HTERT RPE-1 (cell line): ENCODE data around the gene TMTC4.
"Not testable (repeated sequence)": the region's sequence is repeated elsewhere in the genome, so short reads cannot be mapped to it uniquely, and the experiment has no call there.

Source experiments
- in situ Hi-C: fragments of 300-500 bp; cut with MboI; formaldehyde crosslinking; loops from 4 replicates; pipeline ENCODE4 v1.14.3; 2020; ENCODE audit warnings: low sequenced_read_pairs

The TMTC4 gene, protein sequence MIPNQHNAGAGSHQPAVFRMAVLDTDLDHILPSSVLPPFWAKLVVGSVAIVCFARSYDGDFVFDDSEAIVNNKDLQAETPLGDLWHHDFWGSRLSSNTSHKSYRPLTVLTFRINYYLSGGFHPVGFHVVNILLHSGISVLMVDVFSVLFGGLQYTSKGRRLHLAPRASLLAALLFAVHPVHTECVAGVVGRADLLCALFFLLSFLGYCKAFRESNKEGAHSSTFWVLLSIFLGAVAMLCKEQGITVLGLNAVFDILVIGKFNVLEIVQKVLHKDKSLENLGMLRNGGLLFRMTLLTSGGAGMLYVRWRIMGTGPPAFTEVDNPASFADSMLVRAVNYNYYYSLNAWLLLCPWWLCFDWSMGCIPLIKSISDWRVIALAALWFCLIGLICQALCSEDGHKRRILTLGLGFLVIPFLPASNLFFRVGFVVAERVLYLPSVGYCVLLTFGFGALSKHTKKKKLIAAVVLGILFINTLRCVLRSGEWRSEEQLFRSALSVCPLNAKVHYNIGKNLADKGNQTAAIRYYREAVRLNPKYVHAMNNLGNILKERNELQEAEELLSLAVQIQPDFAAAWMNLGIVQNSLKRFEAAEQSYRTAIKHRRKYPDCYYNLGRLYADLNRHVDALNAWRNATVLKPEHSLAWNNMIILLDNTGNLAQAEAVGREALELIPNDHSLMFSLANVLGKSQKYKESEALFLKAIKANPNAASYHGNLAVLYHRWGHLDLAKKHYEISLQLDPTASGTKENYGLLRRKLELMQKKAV

DNA sequence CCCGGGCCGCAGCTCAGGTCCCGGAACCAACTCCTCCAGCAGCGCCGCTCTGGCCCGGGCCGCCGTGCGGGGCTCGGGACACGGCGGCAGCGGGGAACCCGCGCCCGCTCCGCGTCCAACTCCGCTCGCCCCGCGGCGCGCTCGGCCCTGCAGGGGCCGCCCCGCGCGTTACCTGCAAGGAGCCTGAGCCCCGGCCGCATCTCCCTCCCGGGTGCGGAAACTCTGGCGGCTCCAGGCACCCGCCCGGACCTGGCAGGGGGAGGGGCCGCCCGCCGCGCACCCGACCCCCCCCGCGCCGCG lies at the start of gene TMTC4:
Gene TMTC4 (minus strand): TSS at position 224 of the 300 bp plus-strand sequence. CDS start 4,433 bp downstream, outside the sequence.
- in situ Hi-C loops = no loop called here

DNA sequence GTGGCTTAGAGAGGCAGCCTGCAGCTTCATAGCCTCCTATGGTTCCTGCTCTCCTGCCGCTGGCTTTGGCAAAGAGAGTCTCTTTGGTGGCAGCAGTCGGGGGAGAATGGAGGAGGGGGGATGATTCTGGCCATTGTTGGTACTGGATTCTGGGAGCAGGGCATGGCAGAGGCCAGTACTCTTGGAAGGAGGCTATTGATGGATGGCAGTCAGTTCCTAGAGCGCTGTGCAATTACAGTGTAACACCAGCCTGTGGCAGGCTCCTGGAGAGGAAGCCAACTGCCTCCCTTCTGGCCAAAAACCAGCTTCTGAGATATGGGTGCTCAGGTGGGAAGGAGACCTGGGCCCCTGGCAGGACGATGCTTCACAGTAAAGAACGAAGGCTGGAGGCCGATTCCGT lies 47.9 kb upstream of the TMTC4 start:
- in situ Hi-C loops = no loop called here

DNA sequence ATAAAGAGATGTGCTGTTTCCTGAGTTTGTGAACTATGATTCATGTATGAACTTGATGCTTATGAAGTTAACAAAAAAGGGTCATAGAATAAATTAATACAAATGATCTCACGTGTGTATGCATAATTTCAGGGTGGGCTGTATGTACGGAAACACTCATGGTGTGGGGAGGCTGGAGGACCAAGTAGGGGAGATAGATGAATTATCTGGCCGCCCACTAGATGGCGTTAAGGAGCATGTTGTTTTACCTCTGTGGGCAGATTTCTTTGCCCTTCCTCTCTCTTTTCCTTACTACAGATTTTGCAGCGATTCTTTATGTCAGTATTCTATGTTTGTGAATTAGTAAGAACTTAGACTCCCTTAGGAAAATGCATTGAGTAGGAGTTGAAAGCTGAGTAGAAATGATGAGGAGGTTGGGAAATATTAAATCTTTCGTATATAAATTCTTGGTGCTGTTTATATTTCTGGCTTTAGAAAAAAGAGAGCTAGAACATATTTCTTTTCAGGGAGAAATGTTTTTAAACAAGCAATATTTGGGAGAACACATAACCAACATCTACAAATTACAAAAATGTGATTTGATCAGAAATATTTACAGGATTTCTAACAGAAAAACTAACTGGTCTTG lies 47.4 kb upstream of the TMTC4 start:
- in situ Hi-C loops = no loop called here

DNA sequence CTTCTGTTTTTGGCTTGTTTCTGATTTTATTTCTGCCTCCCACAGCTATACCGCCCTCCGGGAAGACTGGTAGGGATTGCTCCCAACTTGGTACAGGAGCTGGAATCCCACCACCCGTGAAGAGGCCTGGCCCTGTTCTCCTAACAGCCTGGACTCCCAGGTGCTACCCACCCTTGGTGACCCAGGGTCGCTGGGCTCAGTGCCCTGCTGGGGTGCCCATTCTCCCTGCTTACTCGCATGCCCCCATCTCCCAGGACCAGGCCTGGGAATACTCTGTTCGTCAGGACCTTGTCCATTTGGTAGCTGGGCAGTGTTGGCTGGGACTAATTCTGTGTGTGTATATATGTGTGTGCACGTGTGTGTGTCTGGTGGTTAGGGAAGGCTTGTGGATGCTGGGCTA lies 41.0 kb upstream of the TMTC4 start:
- in situ Hi-C loops = no loop called here

DNA sequence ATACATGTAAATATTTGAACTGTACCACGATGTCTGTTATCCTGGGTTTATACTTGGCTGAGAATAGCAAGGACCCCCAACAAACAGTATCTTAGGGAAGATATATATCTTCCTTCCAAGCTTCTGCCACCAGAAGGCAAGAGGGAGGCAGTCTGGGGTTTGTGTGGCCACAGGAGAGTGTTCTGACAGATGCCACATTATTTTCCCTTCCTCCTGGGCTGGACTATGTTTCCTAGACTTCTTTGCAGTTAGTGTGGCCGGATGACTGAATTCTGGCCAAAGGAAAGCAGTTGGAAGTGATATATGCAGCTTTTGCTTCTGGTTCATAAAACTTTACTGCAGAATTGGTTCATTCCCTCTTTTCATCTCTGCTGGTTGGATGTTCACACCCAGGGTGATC lies 39.9 kb upstream of the TMTC4 start:
- in situ Hi-C loops = no loop called here

DNA sequence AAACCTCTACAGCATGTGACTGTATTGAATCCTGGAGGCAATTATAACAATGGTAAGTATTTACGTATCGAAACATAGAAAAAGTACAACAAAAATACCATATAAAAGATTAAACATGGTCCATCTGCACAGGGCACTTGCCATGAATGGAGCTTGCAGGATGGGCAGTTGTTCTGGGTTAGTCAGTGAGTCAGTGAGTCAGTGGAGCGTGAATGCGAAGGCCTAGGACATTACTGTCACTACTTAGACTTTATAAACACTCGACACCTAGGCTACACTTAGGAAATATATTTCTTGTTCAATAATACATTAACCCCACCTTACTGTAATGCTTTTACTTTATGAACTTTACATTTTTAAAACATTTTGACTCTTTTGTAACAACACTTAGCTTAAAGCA lies 35.6 kb upstream of the TMTC4 start:
- in situ Hi-C loops = no loop called here

DNA sequence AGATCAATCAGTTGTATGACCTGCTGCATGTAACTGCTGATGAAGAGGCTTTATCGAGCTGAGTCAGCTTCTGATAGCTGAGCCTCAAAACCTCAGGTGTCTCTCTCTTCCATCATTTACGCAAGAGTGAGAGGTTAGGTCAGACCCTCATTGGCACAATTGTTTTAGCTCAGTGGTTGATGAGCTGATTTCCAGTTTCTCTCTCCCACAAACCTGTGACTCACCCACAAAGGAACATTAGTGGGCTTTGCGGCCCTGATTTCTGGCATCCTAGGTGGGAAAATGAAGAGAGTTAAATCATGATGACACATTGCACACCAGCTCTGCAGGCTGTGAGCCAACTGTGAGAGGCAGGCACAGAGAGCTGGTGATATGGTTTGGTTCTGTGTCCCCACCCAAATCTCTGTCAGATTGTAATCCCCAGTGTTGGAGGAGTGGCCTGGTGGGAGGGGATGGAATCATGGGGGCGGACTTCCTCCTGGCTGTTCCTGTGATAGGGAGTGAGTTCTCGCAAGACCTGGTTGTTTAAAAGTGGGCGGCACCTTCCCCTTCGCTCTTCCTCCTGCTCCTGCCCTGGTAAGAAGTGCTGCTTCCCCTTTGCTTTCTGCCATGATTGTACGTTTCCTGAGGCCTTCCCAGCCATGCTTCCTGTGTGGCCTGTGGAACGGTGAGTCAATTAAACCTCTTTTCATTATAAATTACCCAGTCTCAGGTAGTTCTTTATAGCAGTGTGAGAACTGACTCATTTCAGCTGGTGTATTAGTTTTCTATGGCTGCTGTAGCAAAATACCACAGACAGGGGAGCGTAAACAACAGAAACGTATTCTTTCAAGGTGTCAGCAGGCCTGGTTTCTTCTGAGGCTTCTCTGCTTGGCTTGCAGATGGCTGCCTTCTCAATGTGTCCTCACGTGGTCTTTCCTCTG lies 33.5 kb upstream of the TMTC4 start:
- in situ Hi-C loops = no loop called here

DNA sequence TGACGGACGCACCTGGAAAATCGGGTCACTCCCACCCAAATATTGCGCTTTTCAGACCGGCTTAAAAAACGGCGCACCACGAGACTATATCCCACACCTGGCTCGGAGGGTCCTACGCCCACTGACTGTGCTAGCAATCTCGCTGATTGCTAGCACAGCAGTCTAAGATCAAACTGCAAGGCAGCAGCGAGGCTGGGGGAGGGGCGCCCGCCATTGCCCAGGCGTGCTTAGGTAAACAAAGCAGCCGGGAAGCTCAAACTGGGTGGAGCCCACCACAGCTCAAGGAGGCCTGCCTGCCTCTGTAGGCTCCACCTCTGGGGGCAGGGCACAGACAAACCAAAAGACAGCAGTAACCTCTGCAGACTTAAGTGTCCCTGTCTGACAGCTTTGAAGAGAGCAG lies 23.7 kb upstream of the TMTC4 start:
- in situ Hi-C loops = not testable (repeated sequence)

DNA sequence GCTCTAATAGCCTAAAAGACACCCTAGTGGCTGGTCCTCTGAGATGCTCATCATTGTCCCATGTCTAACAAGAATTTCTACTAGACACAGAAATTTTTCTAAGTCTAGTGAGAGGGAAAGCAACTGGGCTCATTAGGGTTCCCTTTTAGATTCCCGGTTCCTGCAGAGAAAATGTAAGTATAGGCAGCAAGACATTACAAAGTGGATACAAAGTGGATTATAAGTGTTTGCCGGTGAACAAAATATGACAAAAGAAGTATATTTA lies 20.8 kb upstream of the TMTC4 start:
- in situ Hi-C loops = no loop called here

DNA sequence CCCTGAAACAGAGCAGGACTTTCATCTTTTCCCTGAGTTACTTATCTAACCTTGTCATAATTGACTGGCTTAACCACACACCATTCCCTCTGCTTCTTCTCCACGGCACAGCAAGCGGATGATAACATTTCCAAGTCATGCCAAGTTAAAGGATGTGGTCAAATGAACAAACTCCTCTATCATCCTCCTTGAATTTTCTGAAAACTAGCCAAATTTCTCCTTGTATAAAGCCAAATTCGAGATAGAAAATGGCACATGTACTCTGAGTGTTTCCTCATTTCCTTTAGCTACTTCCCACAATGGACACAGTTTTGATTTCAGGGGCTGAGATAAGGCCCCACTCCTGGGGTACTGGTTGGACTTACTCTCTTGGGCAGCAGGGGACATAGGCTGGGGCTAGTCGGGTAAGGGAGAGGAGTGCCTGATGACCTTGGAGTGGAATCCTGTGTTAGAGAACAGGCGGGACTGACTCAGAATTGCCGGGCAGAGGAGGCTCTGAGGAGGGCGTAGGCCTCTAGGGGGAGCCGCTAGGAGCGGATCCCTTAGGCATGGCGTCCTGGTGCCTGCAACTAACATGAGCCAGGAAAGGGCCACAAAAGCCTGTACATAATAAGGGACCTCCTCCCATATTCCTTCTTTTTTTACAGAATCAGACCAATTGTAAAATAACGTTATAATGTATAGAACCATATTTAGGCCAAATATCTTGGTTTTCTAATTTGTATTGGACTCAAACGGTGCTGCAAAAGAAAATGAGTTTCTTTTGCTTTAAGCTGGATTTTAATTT lies 20.3 kb upstream of the TMTC4 start:
- in situ Hi-C loops = no loop called here

DNA sequence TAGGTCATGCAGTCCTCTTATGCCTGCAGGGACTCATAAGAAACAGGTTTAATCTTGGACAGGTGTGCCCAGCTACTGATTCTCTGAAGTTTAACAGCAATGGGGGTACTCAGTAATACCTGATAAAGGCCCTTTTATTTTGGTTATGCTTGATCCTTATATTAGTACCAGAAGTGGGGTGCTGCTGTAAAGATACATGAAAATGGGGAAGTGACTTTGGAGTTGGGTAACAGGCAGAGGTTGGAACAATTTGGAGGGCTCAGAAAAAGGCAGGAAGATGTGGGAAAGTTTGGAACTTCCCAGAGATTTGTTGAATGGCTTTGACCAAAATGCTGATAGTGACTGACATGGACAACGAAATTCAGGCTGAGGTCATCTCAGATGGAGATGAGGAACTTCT lies 14.6 kb upstream of the TMTC4 start:
- in situ Hi-C loops = no loop called here

DNA sequence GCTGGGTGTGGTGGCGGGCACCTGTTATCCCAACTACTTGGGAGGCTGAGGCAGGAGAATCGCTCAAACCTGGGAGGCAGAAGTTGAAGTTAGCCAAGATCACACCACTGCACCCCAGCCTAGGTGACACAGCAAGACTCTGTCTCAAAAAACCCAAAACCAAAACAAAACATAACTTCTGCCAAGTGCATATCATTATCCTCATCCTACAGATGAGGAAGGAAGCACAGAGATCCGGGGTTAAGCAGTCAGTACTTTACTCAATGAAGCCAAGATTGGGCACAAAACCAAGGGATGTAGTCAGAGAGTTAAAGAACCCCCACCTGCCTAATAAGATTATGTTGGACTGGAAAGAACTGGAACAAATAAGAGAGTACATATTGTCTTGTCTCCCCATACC lies 5.5 kb upstream of the TMTC4 start:
- in situ Hi-C loops = no loop called here

DNA sequence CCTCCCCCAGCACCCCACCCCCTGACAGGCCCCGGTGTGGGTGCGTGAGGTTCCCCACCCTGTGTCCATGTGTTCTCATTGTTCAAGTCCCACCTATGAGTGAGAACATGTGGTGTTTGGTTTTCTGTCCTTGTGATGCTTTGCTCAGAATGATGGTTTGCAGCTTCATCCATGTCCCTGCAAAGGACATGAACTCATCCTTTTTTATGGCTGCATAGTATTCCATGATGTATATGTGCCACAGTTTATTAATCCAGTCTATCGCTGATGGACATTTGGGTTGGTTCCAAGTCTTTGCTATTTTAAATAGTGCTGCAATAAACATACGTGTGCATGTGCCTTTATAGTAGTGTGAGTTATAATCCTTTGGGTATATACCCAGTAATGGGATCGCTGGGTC lies 2.5 kb upstream of the TMTC4 start:
- in situ Hi-C loops = not testable (repeated sequence)

DNA sequence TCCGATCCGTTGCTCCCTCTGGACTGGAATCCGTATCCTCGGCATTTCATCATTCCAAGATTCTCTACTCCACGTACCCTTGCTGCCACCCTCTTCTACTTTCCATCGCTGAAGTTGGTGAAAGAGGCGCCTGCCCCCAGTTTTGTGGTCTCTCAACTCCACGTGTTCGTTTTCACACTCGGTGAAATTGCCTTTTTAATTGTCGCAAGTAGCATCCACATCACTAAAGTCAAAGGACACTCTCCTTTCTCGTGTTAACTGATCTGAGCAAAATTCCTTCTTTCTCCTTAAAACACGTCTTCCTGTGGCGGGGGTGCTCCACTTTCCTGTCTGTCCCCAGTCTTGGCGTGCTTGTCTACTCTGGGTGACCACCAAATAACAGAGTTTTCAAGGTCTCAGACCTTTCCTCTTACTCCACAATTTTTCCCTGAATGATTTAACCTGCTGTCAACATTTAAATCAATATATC lies 1.1 kb upstream of the TMTC4 start:
- in situ Hi-C loops = no loop called here

DNA sequence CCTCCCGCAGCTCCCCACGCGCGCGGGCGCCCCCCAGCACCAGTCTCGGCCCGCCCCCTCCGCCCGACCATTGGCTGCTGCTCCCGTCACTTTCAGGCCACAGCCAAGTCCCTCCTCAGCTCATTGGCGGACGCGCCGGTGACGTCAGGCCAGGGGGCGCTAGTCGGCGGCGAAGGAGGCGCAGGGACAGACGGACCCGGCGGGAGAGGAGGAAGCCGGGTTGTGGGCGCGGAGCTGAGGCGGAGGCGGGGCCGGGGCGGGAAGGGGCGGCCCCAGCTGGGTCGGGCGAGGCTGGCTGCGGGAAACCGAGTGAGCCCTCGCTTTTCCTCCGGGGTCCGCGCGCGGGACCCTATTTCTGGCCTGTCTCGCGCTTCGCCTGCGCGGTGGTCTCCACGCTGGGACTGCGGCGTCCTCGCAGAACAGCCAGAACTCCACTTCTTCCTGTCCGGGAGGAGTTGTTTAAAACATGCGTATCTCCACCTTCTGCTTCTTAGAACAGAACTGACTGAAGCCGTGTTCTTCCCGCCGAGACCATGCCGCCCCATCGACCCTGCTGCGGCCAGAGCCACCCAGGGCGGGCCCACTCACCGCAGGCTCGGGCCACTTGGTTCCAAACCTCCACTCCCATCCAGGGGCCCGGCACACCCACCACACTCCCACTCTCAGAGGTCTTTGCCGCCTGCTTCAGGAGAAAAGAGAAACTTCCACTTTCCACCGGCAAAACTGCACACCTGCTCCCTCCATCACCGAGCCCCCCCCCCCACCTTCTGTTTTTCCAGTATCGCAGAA lies 471 bp upstream of the TMTC4 start:
- in situ Hi-C loops = no loop called here

DNA sequence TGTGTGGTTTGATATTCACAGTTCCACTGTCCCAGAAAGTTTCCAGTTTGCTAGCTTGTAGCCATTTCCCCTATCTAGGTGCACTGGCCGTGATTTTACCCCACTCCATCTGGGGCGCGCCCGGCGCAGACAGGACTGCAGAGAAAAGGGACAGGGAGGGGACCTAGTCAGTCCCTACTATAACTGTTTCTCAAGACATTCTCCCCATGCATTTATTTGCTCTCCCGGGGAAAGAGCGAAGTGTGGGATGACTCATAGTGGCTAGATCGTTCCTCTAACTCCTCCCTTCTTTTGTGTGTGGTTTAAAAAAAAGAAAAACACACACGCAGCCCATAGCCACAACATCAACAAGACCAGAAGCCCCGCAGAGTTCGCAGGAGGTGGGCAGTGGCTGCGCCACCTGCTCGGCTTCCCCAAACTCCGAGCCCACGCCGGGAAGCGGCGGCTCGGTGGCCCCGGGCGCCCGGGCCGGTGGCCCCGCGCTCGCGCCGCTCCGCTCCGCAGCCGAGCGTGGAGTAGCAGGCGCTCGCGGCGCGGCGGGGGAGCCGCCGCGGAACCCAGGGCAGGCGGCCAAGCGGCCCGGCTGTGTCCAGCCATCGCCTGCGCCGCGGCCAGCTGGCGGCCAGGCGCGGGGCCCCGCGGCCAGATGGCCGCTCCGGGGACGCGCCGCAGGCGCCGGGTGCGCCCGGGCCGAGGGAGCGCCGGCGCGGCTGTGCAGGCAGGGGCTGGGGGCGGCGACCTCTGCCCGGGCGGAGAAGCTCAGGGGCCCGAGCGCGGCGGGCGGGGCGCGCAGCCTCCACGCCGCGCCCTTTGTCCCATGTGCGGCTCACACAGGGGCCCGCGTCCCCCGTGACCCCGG lies 653 bp downstream of the TMTC4 start:
- in situ Hi-C loops = no loop called here

DNA sequence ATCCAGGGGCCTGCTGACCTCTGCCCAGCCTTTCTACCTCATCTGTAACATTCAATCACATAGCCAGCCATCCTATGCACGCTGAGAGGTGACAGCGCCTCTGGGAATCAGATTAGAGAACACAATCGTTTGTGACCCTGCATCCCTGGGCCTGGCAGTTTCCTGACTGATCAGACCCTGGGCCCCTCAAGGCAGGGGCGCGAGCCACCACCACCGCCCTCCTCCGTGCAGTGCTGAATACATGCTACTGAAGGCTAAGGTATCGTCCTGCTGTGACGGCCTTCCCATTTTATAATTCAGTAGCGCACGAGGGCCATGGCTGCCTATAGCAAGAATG lies 1.3 kb downstream of the TMTC4 start:
- in situ Hi-C loops = no loop called here

DNA sequence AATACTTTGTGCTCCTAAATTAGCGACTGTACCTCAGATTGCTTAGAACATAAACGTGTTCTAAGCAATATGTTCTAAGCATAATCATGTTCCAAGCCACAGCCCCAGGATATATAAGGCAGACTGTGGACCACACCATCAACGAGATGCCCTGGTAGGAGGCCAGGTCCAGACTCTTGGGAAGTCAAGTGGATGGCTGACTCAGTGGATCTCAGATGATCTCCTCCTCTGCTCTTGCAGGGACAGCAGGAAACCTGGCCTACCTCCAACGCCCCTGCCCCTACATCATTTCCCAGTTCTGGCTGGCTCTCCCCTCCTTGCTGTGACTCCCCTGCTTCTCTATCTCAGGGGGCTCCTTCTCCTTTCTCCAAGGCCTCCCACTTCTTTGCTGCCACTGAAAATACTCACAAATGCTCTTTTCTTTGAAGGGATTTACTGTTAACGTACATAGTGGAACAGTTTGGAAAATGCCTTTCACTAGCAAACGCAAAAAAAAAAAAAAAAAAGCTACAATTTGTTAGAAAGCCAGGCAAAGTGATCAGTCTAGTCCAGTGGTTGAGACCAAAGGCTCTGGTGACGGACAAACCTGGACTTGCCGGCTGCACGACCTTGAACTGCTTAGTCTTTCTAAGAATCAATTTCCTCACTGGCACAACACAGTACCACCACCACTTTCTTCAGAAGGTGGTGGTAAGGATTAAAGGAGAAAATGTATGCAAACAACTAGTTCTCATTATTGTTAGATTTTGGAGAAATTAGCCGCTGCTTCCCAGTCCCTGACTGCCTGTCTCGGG lies 3.0 kb downstream of the TMTC4 start:
- in situ Hi-C loops = no loop called here
